GM19397 (cell line): ENCODE measurements around the gene PPP1R13B.

ENCODE experiments used
- ATAC-seq: cut with Tn5 transposase; IDR thresholded peaks from one replicate; pipeline ENCODE4 v1.9.1; 2021; ENCODE audit warnings: mild to moderate bottlenecking, moderate library complexity; ENCODE audit not compliant: unreplicated experiment

Gene PPP1R13B

GRCh38 chr14:103880348-103881267 lies 33.2 kb upstream of the PPP1R13B start:
- no peak for ATAC-seq

- no peak for ATAC-seq
These were observed 32.4 kb upstream of the PPP1R13B start for GRCh38 chr14:103879570-103880347.

GRCh38 chr14:103879118-103879569 lies 31.8 kb upstream of the PPP1R13B start:
- no peak for ATAC-seq

GRCh38 chr14:103878180-103878579 lies 30.8 kb upstream of the PPP1R13B start:
- ATAC-seq: no peak

- no peak for ATAC-seq
These were observed 27.6 kb upstream of the PPP1R13B start for GRCh38 chr14:103875010-103875409.

- no peak for ATAC-seq
These were observed 25.2 kb upstream of the PPP1R13B start for GRCh38 chr14:103872481-103873113.

GRCh38 chr14:103871596-103872480 lies 24.5 kb upstream of the PPP1R13B start:
- ATAC-seq: no peak

- ATAC-seq: no peak
These were observed 23.7 kb upstream of the PPP1R13B start for GRCh38 chr14:103870891-103871595.

- no peak for ATAC-seq
These were observed 22.9 kb upstream of the PPP1R13B start for GRCh38 chr14:103870144-103870876.

- no peak for ATAC-seq
These were observed 22.2 kb upstream of the PPP1R13B start for GRCh38 chr14:103869406-103870143.

- no peak for ATAC-seq
These were observed 21.0 kb upstream of the PPP1R13B start for GRCh38 chr14:103868242-103868897.

GRCh38 chr14:103867523-103867953 lies 20.2 kb upstream of the PPP1R13B start:
- no peak for ATAC-seq

- ATAC-seq: no peak
These were observed 19.6 kb upstream of the PPP1R13B start for GRCh38 chr14:103867020-103867419.

- no peak for ATAC-seq
These were observed 15.9 kb upstream of the PPP1R13B start for GRCh38 chr14:103863245-103863644.

- no peak for ATAC-seq
These were observed 15.0 kb upstream of the PPP1R13B start for GRCh38 chr14:103862393-103862782.

- ATAC-seq: no peak
These were observed 14.3 kb upstream of the PPP1R13B start for GRCh38 chr14:103861413-103862392.
